GM21786 (cell line): Measurements from ENCODE around the gene DCXR.
"Not testable (repeated sequence)": the region's sequence is repeated elsewhere in the genome, so short reads cannot be mapped to it uniquely, and the experiment has no call there.

Experiments used
- ATAC-seq: cut with Tn5 transposase; IDR thresholded peaks from one replicate; pipeline ENCODE4 v1.9.1; 2021; ENCODE audit not compliant: unreplicated experiment

Gene DCXR

DNA sequence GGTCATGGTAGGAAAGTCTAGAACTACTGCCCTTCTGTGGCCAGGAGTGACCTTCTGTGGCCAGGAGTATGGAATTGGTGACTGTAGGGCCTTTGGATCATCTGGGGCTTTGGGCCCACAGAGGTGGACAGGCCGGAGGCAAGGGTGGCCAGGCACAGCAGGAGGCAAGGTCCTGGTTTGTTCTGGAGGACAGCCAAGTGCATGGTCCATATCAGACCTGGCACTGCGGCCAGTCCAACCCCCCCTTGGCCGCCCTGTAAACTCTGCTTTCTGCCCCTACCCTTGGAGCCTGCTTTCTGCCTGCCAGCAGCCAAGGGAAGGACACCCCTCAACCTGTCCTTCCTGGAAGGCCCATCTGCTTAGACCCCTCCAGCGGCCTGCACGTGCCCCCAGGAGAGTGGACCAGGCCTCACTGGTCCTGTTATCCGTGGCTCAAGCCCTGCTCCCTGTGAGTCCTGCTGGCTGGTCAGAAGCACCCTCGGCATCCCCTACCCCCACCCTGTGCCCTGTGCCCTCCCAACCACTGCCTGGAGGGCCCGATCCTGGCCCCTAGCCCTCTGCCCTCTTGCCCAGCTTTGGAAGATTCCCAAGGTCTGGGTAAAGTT, 2.3 kb upstream of the DCXR start:
- ATAC-seq, result no peak

DNA sequence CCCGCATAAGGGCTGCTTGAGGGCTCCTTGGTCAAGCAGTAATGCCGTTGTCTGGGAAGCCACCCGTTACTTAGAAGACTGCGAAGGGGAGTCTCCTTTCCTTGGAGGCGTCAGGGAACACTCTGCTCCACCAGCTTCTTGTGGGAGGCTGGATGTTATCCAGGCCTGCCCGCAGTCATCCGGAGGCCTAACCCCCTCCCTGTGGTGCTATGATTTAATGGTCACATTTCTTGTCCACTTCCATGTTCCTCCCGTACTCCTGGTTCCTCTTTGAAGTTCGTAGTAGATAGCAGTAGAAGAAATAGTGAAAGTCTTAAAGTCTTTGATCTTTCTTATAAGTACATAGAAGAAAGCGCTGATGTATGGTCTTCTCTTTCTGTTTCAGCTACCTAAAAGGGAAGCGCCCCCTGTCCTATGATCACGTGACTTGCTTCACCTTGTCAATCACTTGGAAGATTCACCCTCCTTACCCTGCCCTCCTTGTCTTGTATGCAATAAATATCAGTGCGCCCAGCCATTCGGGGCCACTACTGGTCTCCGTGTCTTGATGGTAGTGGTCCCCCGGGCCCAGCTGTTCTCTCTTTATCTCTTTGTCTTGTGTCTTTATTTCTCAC, 1.4 kb upstream of the DCXR start:
- not testable (repeated sequence) for ATAC-seq

DNA sequence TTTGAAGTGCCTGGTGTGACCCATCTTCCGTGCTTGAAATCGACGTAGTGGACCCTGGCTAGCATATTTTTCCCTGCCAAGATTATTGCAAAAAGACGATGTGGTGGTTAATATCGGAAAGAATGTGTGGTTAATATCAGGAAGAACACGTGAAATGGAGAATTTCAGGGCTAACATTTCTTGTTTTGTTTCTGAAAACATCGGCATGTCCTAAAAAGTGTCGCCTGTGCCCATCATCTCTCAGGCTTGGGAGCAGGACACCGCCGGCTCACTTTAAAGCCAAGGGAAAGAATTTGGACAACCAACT, 345 bp upstream of the DCXR start:
- no peak for ATAC-seq

DNA sequence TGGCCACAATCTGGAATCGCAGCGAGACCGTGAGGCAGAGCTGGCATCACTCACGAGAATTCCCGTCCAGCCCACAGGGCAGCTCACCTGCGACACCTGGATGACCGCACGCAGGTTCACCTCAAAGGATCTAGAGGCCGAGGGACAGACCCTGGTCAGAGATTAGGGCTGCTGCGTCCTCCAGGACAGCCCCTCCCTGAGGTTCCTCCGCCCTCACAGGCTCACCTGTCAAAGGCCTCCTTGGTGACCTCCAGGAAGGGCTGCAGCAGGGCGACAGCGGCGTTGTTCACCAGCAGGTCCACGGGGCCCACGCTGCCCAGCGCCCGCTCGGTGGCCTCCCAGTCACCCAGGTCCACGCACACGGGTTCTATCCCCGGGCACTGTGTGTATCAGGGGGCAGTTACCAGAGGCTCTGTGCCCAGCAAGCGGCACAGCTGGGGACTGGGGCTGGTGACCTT, 834 bp downstream of the DCXR start:
- no peak for ATAC-seq

DNA sequence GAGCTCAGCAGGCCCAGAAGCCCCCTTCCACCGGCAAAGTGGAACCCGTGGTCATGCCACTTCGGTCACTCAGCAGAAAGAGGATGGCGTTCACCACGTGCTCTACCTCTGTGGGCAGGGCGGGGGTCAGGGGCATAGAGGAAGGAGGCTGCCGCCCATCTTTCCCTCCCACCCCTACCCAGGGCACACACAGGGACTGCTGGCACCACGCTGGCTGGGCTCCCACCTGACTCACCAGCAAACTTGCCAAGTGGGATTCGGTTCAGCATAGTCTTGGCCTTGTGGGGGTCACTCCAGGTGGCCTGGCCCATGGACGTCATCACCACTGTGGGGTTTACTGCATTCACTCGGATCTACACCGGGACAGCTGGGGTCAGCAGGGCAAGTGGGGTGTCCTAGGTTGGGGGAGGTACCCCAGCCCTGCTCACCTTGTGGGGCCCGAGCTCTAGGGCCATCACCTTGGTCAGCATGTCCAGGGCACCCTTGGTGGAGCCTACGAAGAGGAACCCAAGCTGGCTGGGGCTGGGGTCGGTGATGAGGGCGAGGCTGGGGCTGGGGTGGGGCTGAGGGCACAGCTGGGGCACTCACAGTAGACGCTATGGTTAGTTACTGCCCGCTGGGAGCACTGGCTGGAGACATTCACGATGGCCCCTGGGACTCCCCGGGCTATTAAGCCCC, 1.4 kb downstream of the DCXR start:
- ATAC-seq, result no peak

DNA sequence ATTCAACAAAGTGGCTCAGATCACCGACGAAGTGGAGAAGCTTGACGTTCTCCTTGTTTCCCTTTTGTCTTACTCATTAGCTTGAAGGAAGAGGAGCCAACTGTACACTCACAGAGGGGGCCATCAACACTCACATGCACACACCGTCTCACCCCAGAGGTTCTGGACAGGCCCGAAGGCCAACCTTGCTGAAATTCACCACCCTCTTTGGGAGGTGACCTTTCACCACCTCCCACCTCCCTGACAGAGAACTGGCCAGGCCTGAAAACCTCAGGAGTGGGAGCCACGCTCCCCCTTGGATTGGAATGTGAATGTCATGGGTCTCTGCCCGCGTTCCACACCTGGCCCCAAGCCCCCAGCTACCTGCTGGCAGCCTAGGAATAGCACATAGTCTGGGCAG, 2.0 kb downstream of the DCXR start:
- ATAC-seq, result no peak

DNA sequence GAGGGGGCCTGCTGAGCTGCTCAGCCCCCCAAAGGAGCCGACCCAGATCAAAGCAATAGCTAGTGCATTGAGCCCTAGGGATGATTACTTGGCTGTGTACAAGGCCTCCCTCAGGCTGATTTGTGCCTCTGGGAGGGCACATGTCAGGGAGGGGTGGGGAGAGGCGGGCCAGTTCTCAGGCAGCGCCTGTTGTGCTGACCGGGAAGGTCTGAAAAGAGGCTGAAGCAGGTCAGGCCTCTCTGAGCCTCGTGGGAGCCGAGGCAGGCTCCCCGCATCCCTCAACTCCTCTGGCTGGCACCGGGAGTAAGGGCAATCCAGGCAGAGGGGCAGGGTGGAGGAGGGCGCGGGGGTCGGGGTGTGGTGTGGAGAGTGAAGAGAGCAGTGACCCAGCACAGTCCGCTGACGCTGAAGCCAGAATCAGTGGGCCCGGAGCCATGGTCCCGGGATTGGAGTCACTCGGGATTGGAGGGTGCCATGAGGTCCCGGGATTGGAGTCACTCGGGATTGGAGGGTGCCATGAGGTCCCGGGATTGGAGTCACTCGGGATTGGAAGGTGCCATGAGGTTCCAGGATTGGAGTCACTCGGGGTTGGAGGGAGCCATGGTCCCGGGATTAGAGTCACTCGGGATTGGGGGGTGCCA, 3.0 kb downstream of the DCXR start:
- ATAC-seq, result no peak

DNA sequence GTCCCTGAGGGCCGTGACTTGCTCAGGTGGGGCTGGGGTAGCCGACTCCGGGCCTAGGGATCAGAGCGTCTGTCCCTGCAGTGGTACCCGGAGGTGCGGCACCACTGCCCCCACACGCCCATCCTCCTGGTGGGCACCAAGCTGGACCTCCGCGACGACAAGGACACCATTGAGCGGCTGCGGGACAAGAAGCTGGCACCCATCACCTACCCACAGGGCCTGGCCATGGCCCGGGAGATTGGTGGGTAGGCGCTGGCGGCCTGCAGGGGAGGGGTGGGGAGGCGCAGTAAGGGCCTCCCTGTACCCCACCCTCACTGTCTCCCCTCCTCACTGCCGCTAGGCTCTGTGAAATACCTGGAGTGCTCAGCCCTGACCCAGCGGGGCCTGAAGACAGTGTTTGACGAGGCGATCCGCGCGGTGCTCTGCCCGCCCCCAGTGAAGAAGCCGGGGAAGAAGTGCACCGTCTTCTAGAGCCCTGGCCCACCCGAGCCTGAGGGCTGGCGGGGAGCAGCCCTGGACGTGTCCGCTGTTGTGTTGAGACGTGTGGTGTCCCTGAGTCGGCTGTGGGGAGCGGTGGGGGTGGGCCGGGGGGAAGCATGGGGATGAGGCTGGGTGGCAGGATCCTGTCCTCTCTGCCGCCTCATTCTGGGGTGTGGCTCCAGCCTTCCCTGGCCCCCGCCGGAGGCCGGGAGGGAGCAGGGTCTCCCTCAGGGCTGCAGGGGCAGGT, 4.0 kb downstream of the DCXR start:
- ATAC-seq, result no peak

DNA sequence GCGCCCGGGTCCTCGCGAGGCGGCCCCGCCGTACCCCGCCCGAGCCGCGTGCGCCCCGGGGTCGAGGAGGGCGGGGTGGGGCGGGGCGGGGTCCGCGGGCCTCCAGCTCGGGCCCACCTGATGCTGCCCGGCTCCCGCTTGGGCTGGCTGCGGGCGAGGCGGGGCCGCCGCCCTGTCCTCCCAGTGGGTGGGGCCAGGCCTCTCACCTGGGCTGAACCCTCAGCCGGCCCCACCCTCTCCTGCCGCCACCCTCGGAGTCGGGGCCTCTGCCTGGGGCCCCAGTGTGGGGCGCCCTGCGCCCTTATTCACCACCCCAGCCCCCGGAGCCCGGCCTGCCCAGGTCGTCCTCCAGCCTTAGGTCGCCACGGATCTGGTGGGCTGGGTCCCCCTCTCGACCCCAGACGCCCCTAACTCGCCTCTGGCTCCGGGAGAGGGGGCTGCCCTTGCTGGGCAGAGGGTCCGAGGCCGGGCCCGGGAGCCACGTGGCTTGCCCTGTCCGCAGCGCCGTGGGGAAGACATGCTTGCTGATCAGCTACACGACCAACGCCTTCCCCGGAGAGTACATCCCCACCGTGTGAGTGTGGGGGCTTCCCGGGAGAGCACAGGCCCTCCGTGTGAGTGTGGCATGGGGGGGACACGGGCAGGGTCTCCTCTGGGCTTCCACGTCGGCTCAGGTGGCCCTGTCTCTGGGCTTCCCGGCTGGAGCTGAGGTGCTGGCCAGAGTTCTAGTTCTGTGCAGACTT, 5.4 kb downstream of the DCXR start:
- ATAC-seq, result no peak

DNA sequence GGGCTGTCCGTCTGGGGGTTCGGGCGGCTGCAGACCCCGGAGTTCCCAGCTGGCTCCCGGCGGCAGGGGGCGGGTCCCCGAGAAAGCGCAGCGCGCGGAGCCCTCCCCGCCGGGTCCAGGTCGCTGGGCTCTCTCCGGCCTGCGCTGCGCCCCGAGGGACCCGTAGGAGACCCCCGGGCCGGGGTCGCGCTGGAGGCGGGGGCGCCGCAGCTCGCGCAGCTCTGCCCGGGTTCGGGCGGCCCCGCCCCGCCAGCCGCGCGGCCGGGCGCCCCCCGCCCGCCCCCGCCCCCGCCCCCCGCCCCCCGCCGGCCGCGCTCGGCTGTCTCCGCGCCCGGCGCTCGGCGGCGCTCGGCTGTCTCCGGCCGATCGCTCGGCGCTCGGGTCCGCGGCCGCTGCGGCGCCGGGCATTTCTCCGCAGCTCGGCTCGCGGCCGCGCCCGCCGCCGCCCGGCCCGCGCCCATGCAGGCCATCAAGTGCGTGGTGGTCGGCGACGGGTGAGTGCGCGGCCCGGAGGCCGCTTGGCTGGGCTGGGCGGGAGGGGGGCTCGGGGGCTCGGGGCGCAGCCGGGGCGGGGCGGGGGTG, 6.1 kb downstream of the DCXR start, which contains the start of gene RAC3:
RAC3 (plus strand) TSS at position 376 of the 582 bp plus-strand sequence; CDS start at position 460, 84 bp downstream.
- no peak for ATAC-seq

DNA sequence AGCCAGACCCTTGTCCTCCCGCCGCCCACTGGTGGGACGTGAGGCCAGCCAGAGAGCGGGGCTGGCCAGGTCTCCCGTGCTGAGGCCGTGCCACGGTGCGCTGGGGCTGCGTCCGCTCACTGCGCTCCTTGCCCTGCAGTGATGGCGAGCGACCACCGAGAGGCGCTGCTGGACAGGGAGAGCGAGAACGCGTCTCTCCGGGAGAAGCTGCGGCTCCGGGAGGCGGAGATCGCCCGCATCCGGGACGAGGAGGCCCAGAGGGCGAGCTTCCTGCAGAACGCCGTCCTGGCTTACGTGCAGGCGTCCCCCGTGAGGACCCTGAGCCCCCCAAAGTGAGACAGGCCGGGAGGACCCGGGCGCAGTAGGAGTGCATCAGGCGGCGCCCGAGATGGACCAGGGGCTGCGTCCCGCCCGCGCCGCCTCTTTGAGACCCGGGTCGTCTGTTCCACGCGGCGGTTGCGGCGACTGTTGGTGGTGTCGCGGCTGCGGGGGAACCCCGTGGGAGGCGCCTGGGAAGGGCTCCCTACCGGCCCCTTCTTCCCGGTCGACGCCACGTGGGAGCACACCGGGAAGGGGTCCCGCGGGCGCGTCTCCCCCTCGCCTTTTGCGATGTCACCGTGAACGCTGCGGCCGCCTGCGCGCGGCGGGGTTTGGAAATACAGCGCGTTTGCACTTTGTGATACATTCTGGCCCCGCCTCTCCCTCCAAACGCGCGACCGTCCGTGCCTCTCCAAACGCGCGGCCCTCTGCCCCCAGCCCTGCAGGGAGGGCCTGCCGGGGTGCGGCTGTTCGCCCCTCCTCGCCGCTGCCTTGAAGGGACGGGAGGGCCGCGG, 6.8 kb downstream of the DCXR start:
- peak; percentile 43 for ATAC-seq

DNA sequence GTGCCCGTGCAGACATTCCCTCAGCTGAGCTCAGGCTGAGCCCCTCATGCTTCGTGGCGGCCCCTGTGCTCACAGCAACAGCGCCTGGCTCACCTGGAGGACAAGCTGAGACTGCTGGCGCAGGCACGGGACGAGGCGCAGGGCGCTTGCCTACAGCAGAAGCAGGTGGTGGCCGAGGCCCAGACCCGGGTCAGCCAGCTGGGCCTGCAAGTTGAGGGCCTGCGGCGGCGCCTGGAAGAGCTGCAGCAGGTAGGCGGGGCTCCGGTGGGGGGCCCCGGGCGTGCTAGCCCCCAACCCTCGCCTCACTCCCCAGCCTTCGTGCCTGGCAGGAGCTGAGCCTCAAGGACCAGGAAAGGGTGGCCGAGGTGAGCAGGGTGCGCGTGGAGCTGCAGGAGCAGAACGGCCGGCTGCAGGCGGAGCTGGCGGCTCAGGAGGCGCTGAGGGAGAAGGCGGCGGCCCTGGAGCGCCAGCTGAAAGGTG, 7.5 kb downstream of the DCXR start:
- ATAC-seq, result no peak

DNA sequence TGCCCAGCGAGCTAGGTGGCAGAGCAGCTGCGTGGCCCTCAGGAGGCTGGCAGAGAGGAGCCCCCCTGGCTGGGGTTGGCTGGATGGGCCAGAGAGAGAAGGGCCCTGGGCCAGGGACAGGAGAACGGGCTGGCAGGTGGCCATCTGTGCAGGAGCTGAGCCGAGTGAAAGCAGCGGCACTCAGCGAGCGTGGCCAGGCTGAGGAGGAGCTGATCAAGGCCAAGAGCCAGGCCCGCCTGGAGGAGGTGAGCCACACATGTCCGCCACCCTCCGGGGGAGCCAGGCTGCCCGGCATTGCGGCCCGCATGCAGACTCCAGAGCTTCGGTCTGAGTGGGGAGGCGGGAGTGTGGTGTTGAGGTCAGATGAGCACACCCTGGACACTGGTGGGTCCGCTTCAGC, 8.1 kb downstream of the DCXR start:
- no peak for ATAC-seq

DNA sequence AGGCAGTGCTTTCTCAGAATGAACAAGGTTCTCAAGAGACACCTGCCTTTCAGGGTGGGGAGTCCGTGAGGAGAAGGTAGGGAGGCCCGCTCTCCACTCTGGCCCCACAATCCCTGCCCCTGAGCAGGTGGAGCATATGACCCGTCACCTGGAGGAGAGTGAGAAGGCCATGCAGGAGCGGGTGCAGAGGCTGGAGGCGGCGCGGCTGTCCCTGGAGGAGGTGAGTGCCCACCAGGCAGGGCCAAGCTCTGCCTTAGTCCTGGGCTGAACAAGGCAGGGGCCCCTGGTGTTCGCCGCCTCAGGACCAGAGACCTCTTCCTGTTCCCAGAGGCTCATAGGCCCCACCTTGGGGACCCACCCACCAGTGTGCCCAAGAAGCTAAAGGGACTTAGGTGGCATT, 8.5 kb downstream of the DCXR start:
- ATAC-seq, result no peak

DNA sequence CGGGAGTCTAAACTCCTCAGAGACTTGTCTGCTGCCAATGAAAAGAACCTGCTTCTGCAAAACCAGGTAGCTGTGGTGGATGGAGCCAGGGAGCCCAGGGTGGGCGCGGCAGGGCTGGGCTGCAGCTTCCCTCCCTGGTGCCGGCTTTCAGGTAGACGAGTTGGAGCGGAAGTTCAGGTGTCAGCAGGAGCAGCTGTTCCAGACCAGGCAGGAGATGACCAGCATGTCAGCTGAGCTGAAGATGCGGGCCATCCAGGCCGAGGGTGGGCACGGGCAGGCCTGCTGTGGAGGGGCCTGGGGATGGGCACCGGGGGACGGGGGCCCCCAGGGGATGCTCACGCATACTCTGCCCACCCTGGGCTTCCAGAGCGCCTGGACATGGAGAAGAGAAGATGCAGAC, 9.3 kb downstream of the DCXR start:
- no peak for ATAC-seq

DNA sequence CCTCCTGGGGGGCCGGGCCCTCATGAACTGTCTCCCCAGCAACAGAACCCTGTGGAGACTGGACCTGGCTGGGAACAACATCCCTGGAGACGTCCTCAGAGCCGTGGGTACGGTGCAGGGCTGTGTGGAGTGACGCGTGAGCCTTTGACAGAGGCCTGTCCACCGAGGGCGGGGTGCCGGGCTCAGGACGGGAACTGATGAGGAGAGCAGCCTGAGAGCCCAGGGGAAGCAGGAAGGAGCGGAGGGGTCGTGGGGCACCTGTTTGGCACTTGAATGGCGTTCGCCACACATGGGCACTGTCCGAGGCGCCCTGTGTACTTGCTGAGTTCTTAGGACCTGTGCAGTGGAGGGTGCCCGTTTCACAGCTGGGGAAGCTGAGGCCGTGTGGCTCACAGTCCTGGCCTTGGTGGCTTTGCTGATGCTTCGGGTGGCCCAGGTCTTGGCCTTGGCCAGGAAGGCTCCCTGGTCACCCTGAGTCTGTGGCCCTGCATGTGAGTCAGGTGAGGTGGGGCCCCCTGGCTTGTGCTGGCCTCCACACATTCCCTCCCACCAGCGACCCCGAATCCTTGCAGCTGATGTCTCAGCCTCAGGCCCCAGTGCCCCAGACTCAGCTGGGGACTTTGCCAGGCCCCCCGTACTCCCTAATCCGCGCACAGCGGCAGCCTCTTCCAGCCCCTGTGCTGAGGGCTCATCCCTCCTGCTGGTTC, 11.9 kb downstream of the DCXR start:
- no peak for ATAC-seq

DNA sequence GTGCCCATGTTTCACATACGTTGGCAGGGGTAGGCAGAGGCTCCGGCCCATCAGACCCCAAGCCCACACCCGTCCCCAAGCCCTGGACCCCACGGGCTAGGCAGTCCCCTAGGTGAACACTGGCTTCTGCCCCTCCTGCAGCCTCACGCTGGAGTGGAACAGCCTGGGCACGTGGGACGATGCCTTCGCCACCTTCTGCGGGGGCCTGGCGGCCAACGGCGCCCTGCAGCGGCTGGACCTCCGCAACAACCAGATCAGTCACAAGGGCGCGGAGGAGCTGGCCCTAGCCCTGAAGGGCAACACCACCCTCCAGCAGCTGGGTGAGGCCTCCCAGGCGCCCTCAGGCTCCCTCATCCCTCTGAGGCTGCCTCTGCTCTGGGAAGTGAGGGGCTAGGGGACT, 12.6 kb downstream of the DCXR start:
- no peak for ATAC-seq

DNA sequence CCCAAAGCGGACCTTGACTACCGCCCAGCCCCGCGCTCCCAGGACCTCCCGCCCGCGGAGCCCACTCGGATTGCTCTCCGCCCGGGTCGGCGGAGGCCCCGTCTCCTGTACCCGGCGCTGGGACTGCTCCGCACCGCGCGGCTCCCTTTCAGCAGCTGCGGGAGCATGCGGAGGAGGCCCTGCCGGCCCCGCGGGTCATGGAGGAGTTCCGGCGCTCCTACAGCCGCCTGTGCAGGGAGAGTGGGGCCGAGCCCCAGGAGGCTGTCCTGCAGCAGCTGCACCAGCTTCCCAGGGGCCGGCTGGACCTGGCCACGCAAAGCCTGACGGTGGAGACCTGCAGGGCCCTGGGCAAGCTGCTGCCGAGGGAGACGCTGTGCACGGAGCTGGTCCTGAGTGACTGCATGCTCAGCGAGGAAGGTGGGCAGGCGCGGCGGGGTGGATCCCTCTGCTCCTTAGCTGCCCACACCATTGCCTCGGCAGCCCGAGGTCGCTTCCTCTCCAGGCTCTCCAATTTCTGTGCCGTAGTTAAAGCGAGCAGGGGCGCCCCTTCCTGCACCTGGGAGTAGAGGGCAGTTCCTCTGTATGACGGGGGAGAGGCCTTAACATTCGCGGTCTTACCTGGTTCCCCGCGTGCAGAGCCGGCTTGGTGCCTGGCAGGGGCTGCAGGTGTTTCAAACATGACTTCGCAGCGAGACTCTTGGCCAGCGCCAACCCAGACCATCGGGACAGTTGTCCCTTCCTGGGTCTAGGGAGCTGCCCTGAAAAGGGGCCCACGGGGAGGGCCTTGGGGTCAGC, 13.9 kb downstream of the DCXR start:
- no peak for ATAC-seq
